Right lobe of liver (tissue), 6 donors: ENCODE data around the gene AGO4. TPM values are rescaled to one million over a fixed set of nuclear protein-coding genes. Genes with fewer than 3 reads are reported as not detected.
A peak's percentile ranks its signal among the peaks of the same experiment; 100 is the strongest.
"Not testable (repeated sequence)": the region's sequence is repeated elsewhere in the genome, so short reads cannot be mapped to it uniquely, and the experiment has no call there.

Source experiments
- ATAC-seq, 4 donors: fragments of 200-7000 bp; cut with Tn5 transposase; one replicate each; pipeline ENCODE4 v1.9.1; 2020; ENCODE audit warnings: mild to moderate bottlenecking in 4 of 4, moderate library complexity in 4 of 4
- DNase-seq, 3 donors: peaks; one replicate each; pipeline ENCODE4 v3.0.0-alpha.2; 2020
- H3K27ac ChIP-seq, 3 donors: fragments of 200-600 bp; one replicate each; pipeline ENCODE4 v1.8.0; 2022
- H3K27me3 ChIP-seq, 2 donors: fragments of 200-600 bp; one replicate each; pipeline ENCODE4 v1.8.0; 2022
- H3K36me3 ChIP-seq, 4 donors: fragments of 200-600 bp; sonication (generic) in 1 of 4; one replicate each; pipeline versions ENCODE4 v1.5.1 to v1.8.0; 2017 to 2022; ENCODE audit warnings: control low read depth in 1 of 4
- H3K4me1 ChIP-seq, 4 donors: fragments of 200-600 bp; sonication (generic) in 1 of 4; one replicate each; pipeline versions ENCODE4 v1.5.1 to v1.8.0; 2017 to 2022; ENCODE audit warnings: control low read depth in 1 of 4
- H3K4me3 ChIP-seq, 3 donors: fragments of 200-600 bp; one replicate each; pipeline ENCODE4 v1.8.0; 2022
- H3K9me3 ChIP-seq, 4 donors: fragments of 200-600 bp; sonication (generic) in 1 of 4; one replicate each; pipeline versions ENCODE4 v1.5.1 to v1.8.0; 2017 to 2022; ENCODE audit warnings: control low read depth in 1 of 4
- POLR2A ChIP-seq: fragments of 450-650 bp; IDR thresholded peaks from one replicate; pipeline ENCODE4 v1.6.1; 2017; ENCODE audit warnings: antibody characterized with exemption, mild to moderate bottlenecking
- WGBS: methylation state at CpG from one replicate; pipeline ENCODE4 v1.1.6; 2018; ENCODE audit warnings: low coverage, low lambda C conversion rate; ENCODE audit not compliant: insufficient coverage; ENCODE audit errors: missing lambda C conversion rate; 5-methylcytosine and 5-hydroxymethylcytosine counted together
- intact Hi-C, 2 donors: fragments of 100-400 bp; cut with DNase I; formaldehyde crosslinking; loops; one replicate each; pipeline versions ENCODE4 v1.11.2 to v1.14.1; 2022
- total RNA-seq, 6 experiments: library from RNA; depleted of rRNA in 2 of 6; stranded (reverse); fragments of >200 nt in 2 of 6; fragmentation: NEBNext Ultra II Directional in 3 of 6; extraction: Animal tissue kit (Norgen Biotek cat#: 25700) in 3 of 6; gene quantifications; one replicate each; pipeline versions ENCODE4 v1.1.0 to v1.2.4, GENCODE V29; 2016 to 2023
- TF ChIP-seq, protein P1 (sequence below), 4 donors: fragments of 200-600 bp in 3 of 4; fragments of 450-650 bp in 1 of 4; IDR thresholded peaks; one replicate each; pipeline versions ENCODE4 v1.5.1 to v1.8.0; 2016 to 2022; ENCODE audit warnings: antibody characterized with exemption in 4 of 4, mild to moderate bottlenecking in 2 of 4
- donor health status: DM: no; HTN: yes; CAD: no.
- donor health status: DM: no; HTN: no; CAD: no.
- donor health status: DM: no; HTN: no; CAD: no.
- donor health status: DM: no; HTN: yes; CAD: no.
- donor health status: DM: no; HTN: yes; CAD: no.

Gene AGO4
- total RNA-seq, 6 experiments from 2014 or later, result 6.5 to 10.4 (median 7.7) TPM

DNA sequence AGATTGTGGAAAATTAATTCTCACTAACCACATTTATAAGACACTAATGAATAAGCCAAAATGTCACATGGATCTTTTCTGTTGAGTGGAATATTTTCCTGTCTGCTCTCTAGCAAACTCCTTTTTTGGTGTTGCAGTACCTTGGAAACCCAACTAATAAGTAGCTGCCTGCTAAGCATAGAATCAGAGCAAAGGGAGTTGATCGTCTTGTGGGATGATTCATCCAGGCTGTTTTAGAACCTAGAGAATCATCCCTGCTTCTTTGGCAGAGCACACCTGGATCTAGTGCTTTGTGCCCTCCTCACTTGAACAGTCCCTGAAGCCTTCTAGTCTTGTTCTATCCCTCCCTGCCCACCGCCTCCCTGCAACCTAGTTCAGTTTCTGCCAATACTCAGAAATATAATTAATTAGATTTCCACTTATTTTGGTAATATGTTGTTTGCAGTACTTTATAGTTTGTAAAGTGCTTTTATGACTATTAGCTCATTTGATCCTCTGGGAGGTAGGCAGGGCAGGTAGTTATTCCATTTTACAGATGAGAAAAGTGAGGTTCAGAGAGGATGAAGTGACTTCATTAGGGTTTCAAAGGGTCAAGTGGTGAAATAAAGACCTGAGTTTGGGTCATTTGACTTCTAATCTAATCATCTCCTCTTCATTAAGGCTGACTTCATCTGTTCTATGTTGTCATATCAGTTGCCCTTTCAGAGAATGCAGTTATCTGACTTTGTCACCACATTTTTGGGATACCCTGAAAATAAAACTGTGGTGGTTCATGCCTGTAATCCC, 2.5 kb downstream of the AGO4 start:
- peaks cover 0 to 28% (median 9%) of the 10 kb centered on the region in 4 donors for H3K4me1 ChIP-seq
- TF ChIP-seq, protein P1, sequence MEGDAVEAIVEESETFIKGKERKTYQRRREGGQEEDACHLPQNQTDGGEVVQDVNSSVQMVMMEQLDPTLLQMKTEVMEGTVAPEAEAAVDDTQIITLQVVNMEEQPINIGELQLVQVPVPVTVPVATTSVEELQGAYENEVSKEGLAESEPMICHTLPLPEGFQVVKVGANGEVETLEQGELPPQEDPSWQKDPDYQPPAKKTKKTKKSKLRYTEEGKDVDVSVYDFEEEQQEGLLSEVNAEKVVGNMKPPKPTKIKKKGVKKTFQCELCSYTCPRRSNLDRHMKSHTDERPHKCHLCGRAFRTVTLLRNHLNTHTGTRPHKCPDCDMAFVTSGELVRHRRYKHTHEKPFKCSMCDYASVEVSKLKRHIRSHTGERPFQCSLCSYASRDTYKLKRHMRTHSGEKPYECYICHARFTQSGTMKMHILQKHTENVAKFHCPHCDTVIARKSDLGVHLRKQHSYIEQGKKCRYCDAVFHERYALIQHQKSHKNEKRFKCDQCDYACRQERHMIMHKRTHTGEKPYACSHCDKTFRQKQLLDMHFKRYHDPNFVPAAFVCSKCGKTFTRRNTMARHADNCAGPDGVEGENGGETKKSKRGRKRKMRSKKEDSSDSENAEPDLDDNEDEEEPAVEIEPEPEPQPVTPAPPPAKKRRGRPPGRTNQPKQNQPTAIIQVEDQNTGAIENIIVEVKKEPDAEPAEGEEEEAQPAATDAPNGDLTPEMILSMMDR (IDR thresholded peaks at IDR 0.05), result no peak
- TF ChIP-seq POLR2A, result no peak
- H3K4me3 ChIP-seq, result no peak overlapping the region
- intact Hi-C loops, result no loop called here
- H3K27ac ChIP-seq, result peak overlapping the region in 2 of 3 donors; percentile 91 to 96
- no peaks in the 10 kb centered on the region for H3K27me3 ChIP-seq
- no peaks in the 10 kb centered on the region for H3K36me3 ChIP-seq
- 50% methylated on average over 2 of the region's 2 CpGs for WGBS
- no peaks in the 10 kb centered on the region for H3K9me3 ChIP-seq
- DNase-seq (no peak), ATAC-seq (peak in 1 of 4 donors; percentile 1)

DNA sequence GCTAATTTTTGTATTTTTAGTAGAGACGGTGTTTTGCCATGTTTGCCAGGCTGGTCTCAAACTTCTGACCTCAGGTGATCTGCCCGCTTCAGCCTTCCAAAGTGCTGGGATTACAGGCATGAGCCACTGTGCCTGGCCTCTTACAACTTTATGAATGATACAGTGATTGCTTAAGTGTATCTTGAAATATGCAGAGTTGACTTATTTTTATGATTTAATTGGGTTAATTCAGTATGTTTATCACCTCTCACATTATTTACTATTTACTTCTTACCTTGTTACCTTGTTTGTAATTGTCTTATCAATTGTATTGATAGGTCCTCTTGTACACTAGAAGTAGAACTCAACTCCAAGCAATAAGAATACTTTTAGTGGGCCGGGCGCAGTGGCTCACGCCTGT, 4.9 kb downstream of the AGO4 start:
- 87% methylated on average over 5 of the region's 5 CpGs for WGBS
- peaks cover 0 to 28% (median 9%) of the 10 kb centered on the region in 4 donors for H3K4me1 ChIP-seq
- H3K36me3 ChIP-seq, H3K27ac ChIP-seq, DNase-seq, intact Hi-C loops, ATAC-seq, H3K27me3 ChIP-seq, H3K4me3 ChIP-seq, H3K9me3 ChIP-seq: not testable (repeated sequence)

DNA sequence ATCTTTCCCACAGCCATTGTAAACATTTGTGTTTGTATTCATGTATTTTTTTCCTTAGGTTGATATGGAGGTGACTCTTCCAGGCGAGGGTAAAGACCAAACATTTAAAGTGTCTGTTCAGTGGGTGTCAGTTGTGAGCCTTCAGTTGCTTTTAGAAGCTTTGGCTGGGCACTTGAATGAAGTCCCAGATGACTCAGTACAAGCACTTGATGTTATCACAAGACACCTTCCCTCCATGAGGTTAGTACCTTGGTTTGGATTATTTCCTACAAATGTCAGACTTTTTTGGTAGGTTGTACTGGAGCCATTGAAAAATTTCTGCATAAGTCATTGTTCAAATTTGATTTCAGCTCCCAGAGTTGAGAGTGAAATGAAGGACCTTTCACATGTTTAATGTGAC, 17.4 kb downstream of the AGO4 start:
- no peak overlapping the region for H3K4me3 ChIP-seq
- DNase-seq, result no peak
- no peaks in the 10 kb centered on the region for H3K4me1 ChIP-seq
- H3K9me3 ChIP-seq, result no peaks in the 10 kb centered on the region
- H3K27me3 ChIP-seq, result no peaks in the 10 kb centered on the region
- no peak for ATAC-seq
- TF ChIP-seq POLR2A, result no peak
- TF ChIP-seq, protein P1 (IDR thresholded peaks at IDR 0.05), result no peak
- intact Hi-C loops, result no loop called here
- peaks cover 0 to 49% (median 19%) of the 10 kb centered on the region in 4 donors for H3K36me3 ChIP-seq
- no peak overlapping the region for H3K27ac ChIP-seq
- WGBS, result 100% methylated on average over 1 of the region's 1 CpG

DNA sequence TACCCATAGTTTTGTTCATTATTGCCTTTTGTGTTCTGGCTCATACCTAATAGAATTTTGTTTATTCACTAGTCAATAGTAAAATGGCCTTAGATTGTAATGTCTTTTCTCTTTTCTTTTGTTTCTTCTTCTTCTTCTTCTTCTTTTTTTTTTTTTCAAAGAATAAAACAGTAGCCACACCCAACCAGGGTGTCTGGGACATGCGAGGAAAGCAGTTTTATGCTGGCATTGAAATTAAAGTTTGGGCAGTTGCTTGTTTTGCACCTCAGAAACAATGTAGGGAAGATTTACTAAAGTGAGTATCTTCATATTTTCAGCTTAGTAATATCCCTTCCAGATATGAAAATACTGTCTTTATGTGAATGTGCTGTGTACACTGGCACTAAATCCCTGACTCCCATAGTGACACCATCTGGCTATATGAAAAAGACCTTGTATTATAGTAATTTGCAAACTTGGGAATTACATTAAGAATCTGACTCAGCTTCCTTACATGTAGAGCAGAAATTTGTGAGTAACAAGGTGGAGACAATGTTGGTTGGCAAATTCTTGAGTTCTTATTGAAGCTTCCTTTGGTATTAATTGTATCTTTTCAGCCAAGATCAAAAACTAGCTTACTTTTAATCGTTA, 24.6 kb downstream of the AGO4 start:
- ATAC-seq, result no peak
- no peak for DNase-seq
- Histone ChIP-seq H3K9me3 (no peaks in the 10 kb centered on the region), H3K4me3 (no peak overlapping the region), H3K27me3 (no peaks in the 10 kb centered on the region), H3K27ac (peak overlapping the region in 2 of 3 donors; percentile 54 to 66), H3K4me1 (peaks cover 0 to 23% (median 10%) of the 10 kb centered on the region in 4 donors), H3K36me3 (peaks cover 0 to 58% (median 15%) of the 10 kb centered on the region in 4 donors)
- 88% methylated on average over 2 of the region's 2 CpGs for WGBS
- TF ChIP-seq POLR2A, result no peak
- TF ChIP-seq, protein P1 (IDR thresholded peaks at IDR 0.05), result no peak
- intact Hi-C loops, result no loop called here

DNA sequence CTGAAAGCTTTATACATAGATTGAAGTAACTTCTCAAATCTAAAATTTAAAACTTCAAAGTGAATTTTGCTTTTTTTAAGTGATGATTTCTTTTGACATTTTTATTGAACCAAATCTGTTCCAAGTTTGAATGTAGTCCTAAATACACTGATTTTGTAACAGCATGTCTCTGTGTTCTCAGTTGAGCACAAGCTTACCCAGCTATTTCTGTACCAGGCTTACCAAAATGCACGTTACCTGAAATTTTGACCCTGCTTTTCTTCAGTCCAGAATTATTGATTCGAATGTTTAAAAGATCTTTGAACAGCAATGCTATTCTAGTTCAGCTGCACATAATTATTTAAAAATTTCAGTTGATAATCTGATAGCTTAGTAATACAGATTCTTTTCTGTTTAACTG, 25.6 kb downstream of the AGO4 start:
- ATAC-seq, result peak; percentile 74 to 92 (median 85)
- intact Hi-C loops, result no loop called here
- Histone ChIP-seq H3K27ac (peak overlapping the region in 2 of 3 donors; percentile 54 to 66), H3K4me1 (peaks cover 0 to 23% (median 10%) of the 10 kb centered on the region in 4 donors), H3K9me3 (no peaks in the 10 kb centered on the region), H3K4me3 (no peak overlapping the region), H3K27me3 (no peaks in the 10 kb centered on the region), H3K36me3 (peaks cover 0 to 51% (median 9%) of the 10 kb centered on the region in 4 donors)
- DNase-seq, result no peak
- WGBS, result 36% methylated on average over 2 of the region's 2 CpGs
- no peak for TF ChIP-seq POLR2A
